Endothelial cell of hepatic sinusoid (primary cell): ENCODE results near the gene CACNA2D2.

Experiments used
- in situ Hi-C: cut with HindIII; loops from 2 replicates; pipeline ENCODE4 v1.10.0; 2017; ENCODE audit warnings: low sequenced_read_pairs

The CACNA2D2 gene

DNA sequence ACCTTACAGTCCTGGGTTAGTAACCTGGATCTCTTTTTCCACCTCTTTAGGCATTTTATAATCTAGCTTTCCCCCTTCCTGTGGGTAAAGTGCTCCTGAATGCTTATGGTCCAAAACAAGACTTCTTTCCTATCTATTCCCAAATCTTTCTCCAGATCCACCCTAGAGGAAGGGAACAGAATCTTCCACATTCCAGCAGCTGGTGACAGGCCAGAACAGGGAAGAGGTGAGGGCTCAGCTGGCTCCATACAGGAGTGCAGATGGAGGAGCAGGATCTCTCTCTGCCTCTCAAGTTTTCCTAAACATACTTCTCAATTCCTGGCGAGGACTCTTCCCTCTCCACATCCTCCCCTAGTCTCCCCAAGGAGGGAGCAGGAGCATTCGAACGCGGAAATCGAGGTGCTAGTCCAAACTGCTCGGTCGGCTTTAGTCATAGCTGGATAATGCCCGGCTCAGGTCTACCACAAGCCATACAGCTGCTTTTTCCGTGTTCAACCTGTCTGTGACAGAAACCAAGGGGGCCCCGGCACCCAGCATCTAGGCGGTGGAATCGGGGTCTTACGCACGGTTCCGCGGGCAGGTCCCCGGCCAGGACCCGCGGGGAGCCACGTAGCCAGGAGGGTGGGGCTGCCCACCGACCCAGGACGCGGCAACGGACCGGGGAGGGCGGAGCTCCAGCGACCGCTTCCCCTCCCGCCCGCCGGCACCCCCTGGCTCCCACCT is 166.8 kb downstream of the CACNA2D2 start:
- in situ Hi-C loops, result no loop called here

- in situ Hi-C loops, result no loop called here
Measured at GRCh38 chr3:50334339-50335075, 168.9 kb downstream of the CACNA2D2 start.

- in situ Hi-C loops, result no loop called here
Measured at GRCh38 chr3:50333744-50334328, 169.6 kb downstream of the CACNA2D2 start.

GRCh38 chr3:50331364-50331907 is 172.0 kb downstream of the CACNA2D2 start:
- in situ Hi-C loops, result no loop called here

GRCh38 chr3:50330330-50330729 is 173.1 kb downstream of the CACNA2D2 start:
- in situ Hi-C loops, result no loop called here

DNA sequence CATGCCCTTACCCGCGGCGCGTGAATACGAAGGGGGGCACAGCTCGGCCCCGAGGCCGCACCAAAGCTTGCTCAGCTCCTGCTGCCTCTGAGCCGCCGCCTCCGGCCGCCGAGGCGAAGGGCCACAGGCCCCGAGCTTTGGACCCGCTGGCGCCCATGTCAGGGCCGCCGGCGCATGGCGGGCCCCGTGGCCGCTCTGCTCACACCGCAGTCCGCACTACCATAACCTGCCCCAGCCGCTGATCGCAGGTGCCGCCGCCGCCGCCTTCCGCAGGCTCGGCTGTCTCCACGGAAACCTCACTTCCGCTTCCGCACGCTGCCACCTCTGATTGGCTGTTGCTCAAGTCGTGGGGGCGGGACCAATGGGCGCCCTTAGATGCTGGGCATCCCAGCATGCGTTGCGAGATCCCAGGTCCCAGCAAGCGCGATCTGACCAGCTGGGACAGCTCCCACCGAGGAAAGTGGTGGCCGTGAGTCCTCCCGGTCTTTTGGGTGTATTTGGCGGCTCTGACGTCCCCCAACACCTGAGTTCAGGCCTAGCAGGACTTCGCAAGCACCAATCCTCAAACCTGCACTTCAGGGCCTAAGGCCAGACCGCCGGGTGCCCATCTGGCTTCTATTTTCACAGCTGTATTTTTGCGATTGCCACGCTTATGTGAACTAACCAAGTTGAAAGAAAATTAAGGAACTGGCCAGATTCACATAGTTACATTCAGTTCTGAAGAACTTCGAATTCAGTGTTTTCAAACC is 175.3 kb downstream of the CACNA2D2 start, which contains the start of gene TUSC2:
Gene TUSC2, minus strand, starts transcription at position 281 of the 749 bp plus-strand sequence. Its CDS starts 124 bp downstream, at position 157.
- in situ Hi-C loops, result loop anchor here (5.0 kb wide), 2 partner anchors 51 to 86 kb away; partner anchors contain the start of gene LSMEM2

- in situ Hi-C loops, result loop anchor here (5.0 kb wide), 2 partner anchors 50 to 85 kb away; partner anchors contain the start of gene LSMEM2
Measured at GRCh38 chr3:50327129-50327528, 176.3 kb downstream of the CACNA2D2 start.

GRCh38 chr3:50326182-50326541 is 177.3 kb downstream of the CACNA2D2 start:
- in situ Hi-C loops, result loop anchor here (5.0 kb wide), 2 partner anchors 49 to 84 kb away; partner anchors contain the start of gene LSMEM2

DNA sequence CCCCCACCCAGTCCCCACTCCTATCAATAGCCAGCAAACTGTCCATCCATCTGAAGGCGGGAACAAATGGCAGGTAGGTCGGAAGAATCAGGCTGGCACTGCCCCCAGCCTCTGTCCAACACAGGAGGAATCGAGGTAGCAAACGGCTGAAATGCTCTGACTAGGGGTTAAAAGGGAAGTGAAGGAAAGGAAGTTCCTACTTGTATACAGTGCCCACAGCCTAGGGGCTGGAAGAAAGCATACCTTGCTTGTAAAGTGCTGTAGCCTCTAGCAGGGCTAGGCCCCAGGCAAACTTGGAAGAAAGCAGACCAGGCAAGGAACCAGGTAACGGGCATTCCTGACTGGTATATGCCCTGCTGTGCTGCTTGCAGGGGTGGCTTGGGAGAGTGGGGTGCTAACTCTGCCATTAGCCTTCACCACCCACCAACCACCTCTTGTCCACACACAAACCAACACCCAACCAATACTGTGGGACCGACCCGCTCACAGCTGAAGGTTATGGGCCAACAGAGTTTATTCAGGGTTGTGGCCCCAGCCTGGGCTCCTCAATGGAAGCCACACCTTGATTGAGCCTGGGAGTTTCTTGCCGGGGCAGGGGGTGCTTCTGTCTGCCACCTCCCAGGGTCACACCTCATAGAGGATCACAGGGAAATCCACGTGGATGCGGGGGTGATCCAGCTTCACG is 177.8 kb downstream of the CACNA2D2 start:
- in situ Hi-C loops, result loop anchor here (5.0 kb wide), 2 partner anchors 48 to 83 kb away; partner anchors contain the start of gene LSMEM2

DNA sequence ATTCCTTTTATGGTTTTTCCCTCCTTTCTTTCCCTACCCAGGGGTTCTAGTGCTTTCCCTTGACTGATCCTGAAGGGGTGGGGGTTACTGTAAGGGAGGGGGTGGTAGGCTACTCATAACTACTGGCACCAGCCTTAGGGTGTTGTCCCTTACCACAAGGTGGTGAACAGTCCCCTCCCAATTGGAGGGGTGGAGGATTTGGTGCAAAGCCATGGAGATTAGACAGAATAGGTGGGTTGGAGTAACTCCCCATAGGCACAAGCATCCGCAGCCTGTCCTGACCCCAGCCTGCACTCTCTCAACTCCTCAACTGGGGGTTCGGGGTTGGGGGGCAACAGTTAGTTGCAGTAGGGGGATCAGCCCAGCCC is 178.3 kb downstream of the CACNA2D2 start:
- in situ Hi-C loops, result loop anchor here (5.0 kb wide), 2 partner anchors 48 to 83 kb away; partner anchors contain the start of gene LSMEM2

GRCh38 chr3:50324351-50325112 is 178.9 kb downstream of the CACNA2D2 start:
- in situ Hi-C loops, result loop anchor here (5.0 kb wide), 2 partner anchors 47 to 82 kb away; partner anchors contain the start of gene LSMEM2

DNA sequence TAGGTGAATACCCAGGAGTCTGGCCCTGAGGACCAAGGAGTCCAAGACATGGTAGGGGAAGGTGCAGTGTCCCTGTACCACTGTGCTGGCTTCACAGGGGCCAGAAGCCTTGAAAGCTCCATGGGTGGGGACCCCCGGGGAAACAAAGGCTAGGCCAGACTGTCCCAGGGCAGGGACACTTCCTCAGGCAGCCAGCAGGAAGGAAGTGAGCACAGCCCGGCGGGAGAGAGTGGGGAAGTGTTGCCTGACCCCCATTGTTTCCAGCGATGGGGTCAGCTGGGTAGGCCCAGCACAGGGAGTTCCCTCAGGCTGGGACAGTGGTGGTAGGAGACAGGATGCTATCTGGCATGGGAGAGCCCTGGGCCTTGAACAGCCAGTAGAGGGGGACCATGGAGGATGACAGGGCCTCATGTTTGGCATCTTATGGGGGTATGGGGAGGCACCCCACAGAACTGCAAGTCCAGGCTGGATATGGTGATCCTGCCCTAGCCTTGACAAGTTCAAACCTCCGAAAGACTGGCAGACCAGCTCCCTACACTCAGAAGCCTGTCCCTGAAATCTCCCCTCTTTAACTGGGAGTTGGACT is 179.7 kb downstream of the CACNA2D2 start:
- in situ Hi-C loops, result no loop called here

- in situ Hi-C loops, result no loop called here
Measured at GRCh38 chr3:50323092-50323600, 180.3 kb downstream of the CACNA2D2 start.

DNA sequence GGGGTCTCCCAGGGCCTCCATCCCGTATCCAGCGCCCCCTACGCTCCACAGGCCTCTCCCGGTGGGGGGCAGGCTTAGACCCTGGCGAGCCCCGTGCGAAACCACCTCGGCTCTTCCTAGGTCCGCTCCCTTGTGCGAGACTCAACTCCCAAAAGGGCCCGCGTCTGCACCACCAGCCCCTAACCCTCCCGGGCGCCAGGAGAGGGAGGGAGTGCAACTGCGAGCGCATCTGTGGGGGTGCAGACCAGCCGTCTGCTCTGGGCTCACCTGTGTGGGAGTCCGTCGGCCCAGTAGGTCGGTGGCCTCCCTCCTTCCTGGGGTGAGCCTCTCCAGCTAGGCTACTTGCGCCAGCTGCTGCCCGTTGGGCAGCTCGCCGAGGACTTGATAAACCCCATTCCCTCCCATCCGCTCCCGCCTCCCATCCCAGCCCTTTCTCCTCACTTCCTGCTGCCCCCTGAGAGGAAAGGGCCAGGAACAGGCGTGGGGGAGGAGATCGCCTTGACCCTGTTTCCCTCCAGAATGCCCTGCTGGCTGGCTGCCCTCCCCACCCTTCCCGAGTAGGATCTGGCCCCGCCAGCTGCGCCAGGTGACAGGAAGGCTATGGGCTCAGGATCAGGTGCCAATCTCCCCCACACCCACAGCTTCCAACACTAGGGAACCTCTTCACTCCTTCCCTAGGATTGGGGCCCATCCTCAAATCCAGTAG is 180.9 kb downstream of the CACNA2D2 start, which contains the start of gene HYAL2:
Gene HYAL2, minus strand, starts transcription at position 360 of the 706 bp plus-strand sequence. CDS start 2,256 bp downstream, outside the sequence.
- in situ Hi-C loops, result no loop called here

GRCh38 chr3:50322115-50322385 is 181.4 kb downstream of the CACNA2D2 start:
- in situ Hi-C loops, result no loop called here

GRCh38 chr3:50321336-50322114 is 181.9 kb downstream of the CACNA2D2 start:
- in situ Hi-C loops, result no loop called here

DNA sequence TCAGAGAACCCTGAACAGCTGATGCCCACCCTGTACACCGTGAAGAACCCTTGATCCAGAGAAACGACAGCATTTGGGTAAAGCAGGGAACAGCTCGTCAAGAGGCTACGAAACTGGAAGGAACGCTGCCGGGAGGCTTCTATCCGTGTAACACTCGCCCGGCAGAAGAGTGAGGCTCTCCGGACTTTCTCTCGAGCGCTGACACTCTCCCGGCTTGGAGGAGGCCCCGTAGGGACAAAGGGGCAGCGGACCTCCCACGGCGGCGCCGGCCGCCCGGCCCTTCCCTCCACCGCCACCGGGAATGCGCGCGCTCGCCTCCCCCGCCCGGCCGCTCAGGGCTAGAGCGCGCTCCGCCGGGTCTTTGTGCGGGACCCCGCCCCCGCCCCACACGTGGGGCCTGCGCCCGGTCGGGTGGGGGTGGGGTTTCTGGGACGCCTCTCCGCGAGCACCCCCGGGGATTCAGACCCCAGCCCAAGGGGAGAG is 182.5 kb downstream of the CACNA2D2 start:
- in situ Hi-C loops, result no loop called here
